HEK293T (cell line): ENCODE results near the gene GTF2H1.
A peak's percentile ranks its signal among the peaks of the same experiment; 100 is the strongest.
"Not testable (repeated sequence)": the region's sequence is repeated elsewhere in the genome, so short reads cannot be mapped to it uniquely, and the experiment has no call there.

Experiments used
- CTCF ChIA-PET: fragments of 350-600 bp; formaldehyde crosslinking; extraction: SDS; loops from one replicate; lab custom pipeline; 2021; ENCODE audit warnings: antibody characterized with exemption, inconsistent platforms; lab: Yijun Ruan, JAX
- POLR2A ChIA-PET: fragments of 350-600 bp; formaldehyde crosslinking; extraction: SDS; loops from one replicate; lab custom pipeline; 2020; ENCODE audit warnings: antibody characterized with exemption, inconsistent platforms; lab: Yijun Ruan, JAX
- DNase-seq: peaks from one replicate; pipeline ENCODE4 v3.0.0; 2012; ENCODE audit warnings: mixed read lengths; ENCODE audit errors: extremely low spot score
- ARNT ChIP-seq: fragments of 450-650 bp; IDR thresholded peaks from 2 replicates; pipeline ENCODE4 v1.6.1; 2017; ENCODE audit warnings: mild to moderate bottlenecking
- BHLHE40 ChIP-seq: fragments of 450-650 bp; IDR thresholded peaks from 2 replicates; pipeline ENCODE4 v1.6.1; 2016; ENCODE audit warnings: mild to moderate bottlenecking, moderate library complexity, borderline replicate concordance
- CTBP1 ChIP-seq: fragments of 450-650 bp; IDR thresholded peaks from 2 replicates; pipeline ENCODE4 v1.6.1; 2016; ENCODE audit warnings: borderline replicate concordance
- ELF4 ChIP-seq: fragments of 450-650 bp; IDR thresholded peaks from 2 replicates; pipeline ENCODE4 v1.6.1; 2017; ENCODE audit warnings: antibody characterized with exemption
- FOXA1 ChIP-seq: fragments of 450-650 bp; IDR thresholded peaks from 2 replicates; pipeline ENCODE4 v1.6.1; 2016; ENCODE audit warnings: mild to moderate bottlenecking
- FOXK2 ChIP-seq: fragments of 450-650 bp; IDR thresholded peaks from 2 replicates; pipeline ENCODE4 v1.6.1; 2016; ENCODE audit warnings: mild to moderate bottlenecking
- FOXM1 ChIP-seq: fragments of 450-650 bp; IDR thresholded peaks from 2 replicates; pipeline ENCODE4 v1.6.1; 2017; ENCODE audit warnings: mild to moderate bottlenecking, borderline replicate concordance
- HDGF ChIP-seq: fragments of 450-650 bp; IDR thresholded peaks from 2 replicates; pipeline ENCODE4 v1.6.1; 2017; ENCODE audit warnings: antibody characterized with exemption, borderline replicate concordance
- L3MBTL2 ChIP-seq: fragments of 450-650 bp; conservative IDR thresholded peaks from 2 replicates; pipeline ENCODE4 v1.6.1; 2016; ENCODE audit warnings: mild to moderate bottlenecking
- LEF1 ChIP-seq: fragments of 450-650 bp; IDR thresholded peaks from 2 replicates; pipeline ENCODE4 v1.6.1; 2017; ENCODE audit warnings: mild to moderate bottlenecking, borderline replicate concordance
- NFRKB ChIP-seq: fragments of 450-650 bp; IDR thresholded peaks from 2 replicates; pipeline ENCODE4 v1.6.1; 2016; ENCODE audit warnings: mild to moderate bottlenecking, moderate library complexity
- SP1 ChIP-seq: fragments of 450-650 bp; IDR thresholded peaks from 2 replicates; pipeline ENCODE4 v1.6.1; 2017
- SUZ12 ChIP-seq: fragments of 450-650 bp; IDR thresholded peaks from 2 replicates; pipeline ENCODE4 v1.6.1; 2016; ENCODE audit warnings: mild to moderate bottlenecking
- TARDBP ChIP-seq: fragments of 450-650 bp; IDR thresholded peaks from 2 replicates; pipeline ENCODE4 v1.6.1; 2016
- ZNF384 ChIP-seq: fragments of 450-650 bp; IDR thresholded peaks from 2 replicates; pipeline ENCODE4 v1.6.1; 2016
- TF ChIP-seq, protein P1 (sequence below): fragments of 450-650 bp; IDR thresholded peaks from 2 replicates; pipeline ENCODE4 v1.6.1; 2016

Gene GTF2H1

DNA sequence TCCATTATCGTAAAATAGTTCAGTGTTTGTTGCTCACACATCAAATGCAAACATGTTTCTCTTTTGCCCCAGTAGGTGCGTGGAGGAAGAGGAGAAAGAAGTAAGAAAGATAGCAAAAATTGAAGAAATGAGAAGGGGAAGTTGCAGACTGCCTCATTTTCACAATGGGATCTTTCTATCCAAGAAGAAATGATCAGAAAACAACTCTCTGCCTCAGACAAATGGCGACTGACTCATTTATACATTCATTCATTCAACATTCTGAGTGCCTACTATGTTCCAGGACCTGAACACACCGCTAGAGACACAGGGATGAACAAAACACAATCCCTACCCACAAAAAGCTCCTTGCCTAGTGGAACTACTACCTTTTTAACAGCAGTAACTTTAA is 794 bp upstream of the GTF2H1 start:
- DNase-seq: peak; percentile 15
- CTCF ChIA-PET: interaction anchor here (0.7 to 0.9 kb wide), 4 partner anchors 9 to 267 kb away, joined by 3 to 4 read pairs (median 3); partner anchors contain the start of gene UEVLD
- no peak for TF ChIP-seq ZNF384
- no peak for TF ChIP-seq HDGF
- no peak for TF ChIP-seq SUZ12
- TF ChIP-seq, protein P1, sequence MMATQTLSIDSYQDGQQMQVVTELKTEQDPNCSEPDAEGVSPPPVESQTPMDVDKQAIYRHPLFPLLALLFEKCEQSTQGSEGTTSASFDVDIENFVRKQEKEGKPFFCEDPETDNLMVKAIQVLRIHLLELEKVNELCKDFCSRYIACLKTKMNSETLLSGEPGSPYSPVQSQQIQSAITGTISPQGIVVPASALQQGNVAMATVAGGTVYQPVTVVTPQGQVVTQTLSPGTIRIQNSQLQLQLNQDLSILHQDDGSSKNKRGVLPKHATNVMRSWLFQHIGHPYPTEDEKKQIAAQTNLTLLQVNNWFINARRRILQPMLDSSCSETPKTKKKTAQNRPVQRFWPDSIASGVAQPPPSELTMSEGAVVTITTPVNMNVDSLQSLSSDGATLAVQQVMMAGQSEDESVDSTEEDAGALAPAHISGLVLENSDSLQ: no peak
- TF ChIP-seq NFRKB: no peak
- TF ChIP-seq ELF4: no peak
- no peak for TF ChIP-seq L3MBTL2
- no peak for TF ChIP-seq BHLHE40
- no peak for TF ChIP-seq FOXM1
- TF ChIP-seq SP1: no peak
- TF ChIP-seq FOXK2: no peak
- no peak for TF ChIP-seq FOXA1
- TF ChIP-seq ARNT: no peak
- TF ChIP-seq LEF1: no peak
- TF ChIP-seq CTBP1: no peak
- no peak for TF ChIP-seq TARDBP
- POLR2A ChIA-PET: interaction anchor here (0.6 to 4.3 kb wide), 5 partner anchors 10 to 205 kb away, joined by 3 to 37 read pairs (median 3); partner anchors contain the start of genes LDHA and TSG101

DNA sequence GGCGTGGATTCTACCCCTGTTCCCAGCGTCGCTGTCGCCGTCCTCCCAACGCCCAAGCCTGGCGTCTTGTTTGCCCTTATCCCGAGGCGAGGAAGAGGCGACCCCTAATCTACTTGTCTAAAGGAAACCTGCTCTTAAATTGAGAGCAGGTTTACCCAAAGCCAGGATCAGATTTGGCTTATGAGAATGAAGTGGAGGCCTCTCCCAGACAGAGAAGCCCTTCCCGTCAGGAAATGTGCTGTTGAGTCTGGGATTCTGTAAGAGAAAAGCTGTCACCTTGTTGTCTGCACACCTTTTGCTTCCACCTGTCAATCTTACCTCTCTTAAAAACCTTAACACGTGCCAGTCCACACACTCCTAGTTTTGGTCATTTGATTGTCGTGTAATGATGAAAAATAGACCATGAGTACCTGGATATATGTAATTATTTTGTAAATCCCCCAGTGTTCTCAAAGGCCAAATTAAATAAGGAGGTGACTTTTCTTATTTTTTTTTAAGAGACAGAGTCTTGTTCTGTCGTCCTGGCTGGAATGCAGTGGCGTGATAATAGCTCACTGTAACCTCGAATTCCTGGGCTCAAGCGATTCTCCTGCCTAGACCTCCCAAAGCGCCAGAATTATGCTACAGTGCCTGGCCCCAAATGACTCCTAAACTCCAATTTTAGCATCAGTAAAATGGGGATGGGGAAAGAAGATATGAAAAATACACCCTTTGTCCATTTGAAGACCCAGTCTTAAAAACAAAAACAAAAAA is 627 bp downstream of the GTF2H1 start:
- CTCF ChIA-PET: no interaction called here
- POLR2A ChIA-PET: interaction anchor here (4.3 kb wide), 1 partner anchor 73 kb away, joined by 37 read pairs; the partner anchor contains the start of gene LDHA
- TF ChIP-seq ARNT (no peak), NFRKB (no peak), FOXK2 (no peak), BHLHE40 (no peak), SUZ12 (no peak)
- TF ChIP-seq, protein P1: peak; percentile 79
- no peak for DNase-seq

DNA sequence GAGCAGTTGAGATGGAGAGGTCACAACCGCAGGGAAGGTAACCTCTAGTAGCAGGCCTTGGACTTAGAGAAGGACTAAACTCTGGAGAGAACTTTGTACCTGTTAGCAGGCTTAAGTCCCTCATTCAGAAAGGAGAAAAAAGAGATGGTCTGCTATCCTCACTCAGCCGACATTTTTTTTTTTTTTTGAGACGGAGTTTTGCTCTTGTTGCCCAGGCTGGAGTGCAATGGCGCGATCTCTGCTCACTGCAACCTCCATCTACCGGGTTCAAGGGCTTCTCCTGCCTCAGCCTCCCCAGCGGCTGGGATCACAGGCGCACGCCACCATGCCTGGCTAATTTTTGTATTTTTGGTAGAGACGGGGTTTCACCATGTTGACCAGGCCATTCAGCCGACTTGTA is 1.5 kb downstream of the GTF2H1 start:
- POLR2A ChIA-PET, DNase-seq, CTCF ChIA-PET: not testable (repeated sequence)

DNA sequence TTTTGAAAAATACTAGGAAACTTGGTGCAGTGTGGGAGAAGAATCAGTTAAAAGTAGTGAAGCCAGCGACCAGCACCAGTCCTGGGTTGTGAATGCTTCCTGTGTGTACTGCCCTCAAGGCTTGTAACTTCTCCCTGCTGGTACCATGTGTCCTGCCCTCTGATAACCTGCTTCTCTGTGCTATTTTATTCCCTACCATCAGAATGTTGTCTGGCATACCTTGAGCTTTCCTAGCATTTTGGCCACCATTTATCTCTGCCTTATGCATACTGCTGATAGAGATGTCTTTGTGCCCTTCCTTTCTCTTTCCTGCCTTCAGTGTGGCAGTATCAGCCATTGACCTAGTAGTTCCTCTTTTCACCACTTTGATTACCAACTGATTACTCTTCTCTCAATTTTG is 2.0 kb downstream of the GTF2H1 start:
- DNase-seq: no peak
- no peak for TF ChIP-seq SP1
- ChIA-PET CTCF (no interaction called here), POLR2A (no interaction called here)

DNA sequence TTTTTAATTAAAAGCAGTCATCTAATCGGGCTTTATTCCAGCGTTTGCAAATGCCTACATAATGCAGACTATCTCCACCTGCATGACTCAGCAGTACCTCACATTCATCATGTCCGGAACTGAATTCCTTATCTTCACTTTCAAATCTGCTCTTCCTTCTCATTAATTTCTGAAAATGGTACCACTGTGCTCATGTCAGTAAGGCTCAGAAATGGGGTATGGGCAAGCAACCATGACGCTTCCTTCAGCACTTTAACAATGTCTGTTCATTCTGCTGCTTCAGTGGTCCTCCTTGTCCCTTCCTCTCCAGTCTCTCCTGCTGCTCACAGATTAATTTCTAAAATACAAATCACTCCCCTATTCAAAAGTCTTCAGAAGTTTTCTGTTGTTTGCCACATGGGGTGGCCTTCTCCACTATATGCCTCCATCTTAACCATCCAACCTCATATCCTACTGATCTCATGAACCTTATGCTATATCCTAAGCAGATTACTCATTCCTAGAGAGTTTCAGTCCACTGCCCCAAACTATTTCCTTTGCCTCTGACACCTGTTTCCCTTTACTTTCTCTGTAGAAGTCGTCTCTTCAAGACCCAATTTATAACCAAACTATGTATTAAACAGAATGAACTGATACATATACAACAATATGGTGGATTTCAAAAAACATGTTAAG is 7.0 kb downstream of the GTF2H1 start:
- ChIA-PET CTCF (no interaction called here), POLR2A (no interaction called here)
- DNase-seq: no peak
- no peak for TF ChIP-seq HDGF
- TF ChIP-seq FOXK2: no peak
- no peak for TF ChIP-seq ARNT
- no peak for TF ChIP-seq L3MBTL2
- TF ChIP-seq, protein P1: no peak
- TF ChIP-seq ZNF384: no peak
- TF ChIP-seq CTBP1: no peak
- TF ChIP-seq FOXM1: no peak
- TF ChIP-seq SP1: no peak
- TF ChIP-seq LEF1: no peak
- TF ChIP-seq NFRKB: no peak
- TF ChIP-seq ELF4: no peak
- no peak for TF ChIP-seq TARDBP
- TF ChIP-seq BHLHE40: no peak
- TF ChIP-seq SUZ12: no peak
- TF ChIP-seq FOXA1: no peak

DNA sequence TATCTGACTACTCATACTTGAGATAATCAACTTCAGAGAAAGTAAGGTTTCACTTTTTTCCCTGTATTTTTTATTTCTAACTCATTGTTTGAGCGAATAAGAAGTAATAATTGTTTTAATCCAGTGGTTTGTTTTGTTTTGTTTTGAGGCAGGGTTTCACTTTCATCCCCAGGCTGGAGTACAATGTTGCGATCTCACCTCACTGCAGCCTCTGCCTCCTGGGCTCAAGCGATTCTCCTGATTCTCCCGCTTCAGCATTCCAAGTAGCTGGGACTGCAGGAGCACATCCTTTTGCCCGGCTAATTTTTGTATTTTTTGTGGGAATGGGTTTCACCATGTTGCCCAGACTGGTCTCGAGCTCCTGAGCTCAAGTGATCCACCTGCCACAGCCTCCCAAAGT is 8.6 kb downstream of the GTF2H1 start:
- POLR2A ChIA-PET: no interaction called here
- CTCF ChIA-PET: interaction anchor here (0.8 kb wide), 1 partner anchor 225 kb away, joined by 3 read pairs; no protein-coding TSS in a partner anchor
- DNase-seq: no peak
- TF ChIP-seq FOXK2 (no peak), ELF4 (no peak), CTBP1 (no peak), SP1 (no peak), BHLHE40 (no peak), L3MBTL2 (no peak), FOXM1 (no peak), LEF1 (no peak), TARDBP (no peak), HDGF (no peak), ZNF384 (no peak), ARNT (no peak), SUZ12 (no peak)
- TF ChIP-seq, protein P1: no peak
